Right lobe of liver (tissue), 6 donors: ENCODE data around the gene TWIST1. TPM values are rescaled to one million over a fixed set of nuclear protein-coding genes. Genes with fewer than 3 reads are reported as not detected.

Experiments used
- ATAC-seq, 4 donors: fragments of 200-7000 bp; cut with Tn5 transposase; one replicate each; pipeline ENCODE4 v1.9.1; 2020; ENCODE audit warnings: mild to moderate bottlenecking in 4 of 4, moderate library complexity in 4 of 4
- DNase-seq, 3 donors: peaks; one replicate each; pipeline ENCODE4 v3.0.0-alpha.2; 2020
- H3K27ac ChIP-seq, 3 donors: fragments of 200-600 bp; one replicate each; pipeline ENCODE4 v1.8.0; 2022
- H3K27me3 ChIP-seq, 2 donors: fragments of 200-600 bp; one replicate each; pipeline ENCODE4 v1.8.0; 2022
- H3K36me3 ChIP-seq, 4 donors: fragments of 200-600 bp; sonication (generic) in 1 of 4; one replicate each; pipeline versions ENCODE4 v1.5.1 to v1.8.0; 2017 to 2022; ENCODE audit warnings: control low read depth in 1 of 4
- H3K4me1 ChIP-seq, 4 donors: fragments of 200-600 bp; sonication (generic) in 1 of 4; one replicate each; pipeline versions ENCODE4 v1.5.1 to v1.8.0; 2017 to 2022; ENCODE audit warnings: control low read depth in 1 of 4
- H3K4me3 ChIP-seq, 3 donors: fragments of 200-600 bp; one replicate each; pipeline ENCODE4 v1.8.0; 2022
- H3K9me3 ChIP-seq, 4 donors: fragments of 200-600 bp; sonication (generic) in 1 of 4; one replicate each; pipeline versions ENCODE4 v1.5.1 to v1.8.0; 2017 to 2022; ENCODE audit warnings: control low read depth in 1 of 4
- POLR2A ChIP-seq: fragments of 450-650 bp; IDR thresholded peaks from one replicate; pipeline ENCODE4 v1.6.1; 2017; ENCODE audit warnings: antibody characterized with exemption, mild to moderate bottlenecking
- WGBS: methylation state at CpG from one replicate; pipeline ENCODE4 v1.1.6; 2018; ENCODE audit warnings: low coverage, low lambda C conversion rate; ENCODE audit not compliant: insufficient coverage; ENCODE audit errors: missing lambda C conversion rate; 5-methylcytosine and 5-hydroxymethylcytosine counted together
- intact Hi-C, 2 donors: fragments of 100-400 bp; cut with DNase I; formaldehyde crosslinking; loops; one replicate each; pipeline versions ENCODE4 v1.11.2 to v1.14.1; 2022
- total RNA-seq, 6 experiments: library from RNA; depleted of rRNA in 2 of 6; stranded (reverse); fragments of >200 nt in 2 of 6; fragmentation: NEBNext Ultra II Directional in 3 of 6; extraction: Animal tissue kit (Norgen Biotek cat#: 25700) in 3 of 6; gene quantifications; one replicate each; pipeline versions ENCODE4 v1.1.0 to v1.2.4, GENCODE V29; 2016 to 2023
- TF ChIP-seq, protein P1 (sequence below), 4 donors: fragments of 200-600 bp in 3 of 4; fragments of 450-650 bp in 1 of 4; IDR thresholded peaks; one replicate each; pipeline versions ENCODE4 v1.5.1 to v1.8.0; 2016 to 2022; ENCODE audit warnings: antibody characterized with exemption in 4 of 4, mild to moderate bottlenecking in 2 of 4
- donor health status: DM: no; HTN: yes; CAD: no.
- donor health status: DM: no; HTN: no; CAD: no.
- donor health status: DM: no; HTN: no; CAD: no.
- donor health status: DM: no; HTN: yes; CAD: no.
- donor health status: DM: no; HTN: yes; CAD: no.

Gene TWIST1
- total RNA-seq, 6 experiments from 2014 or later = 0.42 TPM; not detected in 5

DNA sequence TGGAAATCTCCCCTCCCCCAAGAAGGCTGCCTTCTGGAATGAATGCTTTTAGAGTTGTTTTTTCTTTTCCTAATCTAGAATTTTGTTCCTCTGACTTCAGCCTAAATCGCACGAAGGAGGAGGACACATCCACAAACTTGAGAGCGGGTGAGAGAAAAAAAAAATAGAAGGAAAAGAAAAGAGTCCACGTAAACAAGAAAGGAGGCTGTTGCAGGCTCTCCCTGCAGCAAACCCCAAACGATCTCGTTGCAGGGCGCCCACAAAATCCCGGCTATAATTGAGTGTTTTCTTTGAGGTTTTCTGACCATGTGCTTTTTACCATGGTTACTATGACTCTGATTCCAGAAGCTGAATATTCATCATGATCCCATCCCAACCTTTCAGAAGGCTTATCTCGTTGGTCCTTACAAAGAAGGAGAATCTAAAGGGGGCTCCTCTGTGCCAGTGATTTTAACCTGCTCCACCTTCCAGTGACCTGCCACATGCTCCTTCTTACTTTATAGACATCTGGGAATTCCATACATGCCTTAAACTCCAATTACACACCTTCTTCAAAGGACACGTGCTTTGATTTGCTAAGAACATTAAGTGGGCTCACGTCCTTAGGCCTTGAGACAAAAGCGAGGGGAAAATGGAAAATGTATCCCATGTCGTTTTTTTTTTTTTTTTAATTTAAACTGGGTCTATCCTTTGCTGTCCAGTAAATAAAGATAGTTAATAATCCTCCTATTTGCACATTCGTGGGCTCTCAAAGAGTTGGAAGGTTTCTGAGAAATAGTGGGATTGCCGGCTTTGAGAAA lies 5.8 kb downstream of the TWIST1 start:
- H3K9me3 ChIP-seq = no peaks in the 10 kb centered on the region
- H3K27ac ChIP-seq = no peak overlapping the region
- intact Hi-C loops = no loop called here
- peaks cover 0 to 19% of the 10 kb centered on the region in 2 donors for H3K27me3 ChIP-seq
- no peaks in the 10 kb centered on the region for H3K36me3 ChIP-seq
- no peak for TF ChIP-seq POLR2A
- TF ChIP-seq, protein P1, sequence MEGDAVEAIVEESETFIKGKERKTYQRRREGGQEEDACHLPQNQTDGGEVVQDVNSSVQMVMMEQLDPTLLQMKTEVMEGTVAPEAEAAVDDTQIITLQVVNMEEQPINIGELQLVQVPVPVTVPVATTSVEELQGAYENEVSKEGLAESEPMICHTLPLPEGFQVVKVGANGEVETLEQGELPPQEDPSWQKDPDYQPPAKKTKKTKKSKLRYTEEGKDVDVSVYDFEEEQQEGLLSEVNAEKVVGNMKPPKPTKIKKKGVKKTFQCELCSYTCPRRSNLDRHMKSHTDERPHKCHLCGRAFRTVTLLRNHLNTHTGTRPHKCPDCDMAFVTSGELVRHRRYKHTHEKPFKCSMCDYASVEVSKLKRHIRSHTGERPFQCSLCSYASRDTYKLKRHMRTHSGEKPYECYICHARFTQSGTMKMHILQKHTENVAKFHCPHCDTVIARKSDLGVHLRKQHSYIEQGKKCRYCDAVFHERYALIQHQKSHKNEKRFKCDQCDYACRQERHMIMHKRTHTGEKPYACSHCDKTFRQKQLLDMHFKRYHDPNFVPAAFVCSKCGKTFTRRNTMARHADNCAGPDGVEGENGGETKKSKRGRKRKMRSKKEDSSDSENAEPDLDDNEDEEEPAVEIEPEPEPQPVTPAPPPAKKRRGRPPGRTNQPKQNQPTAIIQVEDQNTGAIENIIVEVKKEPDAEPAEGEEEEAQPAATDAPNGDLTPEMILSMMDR (IDR thresholded peaks at IDR 0.05) = no peak
- ATAC-seq = no peak
- DNase-seq = no peak
- peaks cover 0 to 9% (median 0%) of the 10 kb centered on the region in 4 donors for H3K4me1 ChIP-seq
- no peak overlapping the region for H3K4me3 ChIP-seq
- 11% methylated on average over 15 of the region's 15 CpGs for WGBS

DNA sequence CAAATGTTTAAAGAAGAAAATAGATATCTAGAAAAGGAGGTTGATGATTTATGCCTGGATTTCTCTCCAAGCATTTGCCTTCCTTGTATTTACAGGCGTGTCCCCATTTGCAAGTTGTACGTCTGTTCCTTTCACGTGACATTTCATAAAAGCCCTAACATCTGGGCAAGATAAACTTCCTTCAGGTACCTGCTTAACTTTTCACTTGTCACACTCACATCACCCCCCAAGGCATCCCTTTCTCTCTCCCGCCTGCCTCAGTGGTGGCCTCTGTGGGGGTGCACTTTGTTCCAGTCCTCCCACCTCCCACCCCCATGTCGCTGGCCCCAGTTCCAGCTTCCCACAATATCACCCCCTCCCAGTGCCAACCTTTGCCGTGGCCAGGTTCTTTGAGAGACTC lies 6.7 kb downstream of the TWIST1 start:
- ATAC-seq = no peak
- no peak overlapping the region for H3K4me3 ChIP-seq
- WGBS = 13% methylated on average over 6 of the region's 6 CpGs
- intact Hi-C loops = no loop called here
- H3K9me3 ChIP-seq = no peaks in the 10 kb centered on the region
- no peaks in the 10 kb centered on the region for H3K36me3 ChIP-seq
- peaks cover 0 to 5% (median 0%) of the 10 kb centered on the region in 4 donors for H3K4me1 ChIP-seq
- H3K27ac ChIP-seq = no peak overlapping the region
- no peak for DNase-seq
- peaks cover 0 to 27% of the 10 kb centered on the region in 2 donors for H3K27me3 ChIP-seq
- TF ChIP-seq, protein P1 (IDR thresholded peaks at IDR 0.05) = no peak
- no peak for TF ChIP-seq POLR2A

DNA sequence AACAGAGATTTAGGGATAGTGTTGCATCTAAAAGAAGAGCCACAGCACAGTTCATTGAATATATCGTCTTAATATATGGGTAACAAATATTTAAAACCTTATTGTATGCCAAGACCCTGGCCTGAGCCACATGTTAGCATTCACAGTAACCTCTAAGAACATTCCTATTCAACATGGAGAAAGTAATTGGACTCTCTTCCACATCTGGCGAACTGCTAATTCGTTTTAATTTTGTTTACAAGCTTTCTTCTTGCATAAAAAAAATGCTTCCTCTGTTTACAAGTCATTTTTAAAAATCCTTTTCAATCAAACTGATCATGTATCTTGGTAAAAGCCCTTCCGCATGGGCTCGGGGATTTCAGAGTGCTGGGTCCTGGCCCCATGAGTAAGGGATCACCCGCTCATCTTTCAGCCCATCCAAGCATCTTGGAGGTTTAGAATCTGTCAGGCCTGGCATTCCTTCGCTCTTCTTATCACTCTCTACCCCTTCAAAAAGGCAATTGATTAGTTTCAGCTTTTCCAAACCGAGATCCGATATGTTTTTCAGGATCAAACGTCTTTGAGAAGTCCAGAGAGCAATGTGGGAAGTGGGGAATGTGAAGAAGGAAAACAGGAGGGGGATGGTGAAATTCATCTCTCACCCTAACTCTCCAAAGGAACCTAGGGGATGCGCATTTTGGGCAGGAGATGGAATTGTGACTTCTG lies 7.3 kb downstream of the TWIST1 start:
- Histone ChIP-seq H3K27ac (no peak overlapping the region), H3K27me3 (peaks cover 0 to 27% of the 10 kb centered on the region in 2 donors), H3K9me3 (no peaks in the 10 kb centered on the region), H3K4me1 (peaks cover 0 to 5% (median 0%) of the 10 kb centered on the region in 4 donors), H3K36me3 (no peaks in the 10 kb centered on the region), H3K4me3 (no peak overlapping the region)
- TF ChIP-seq POLR2A = no peak
- TF ChIP-seq, protein P1 (IDR thresholded peaks at IDR 0.05) = no peak
- ATAC-seq = no peak
- no peak for DNase-seq
- intact Hi-C loops = no loop called here
- 13% methylated on average over 11 of the region's 11 CpGs for WGBS

DNA sequence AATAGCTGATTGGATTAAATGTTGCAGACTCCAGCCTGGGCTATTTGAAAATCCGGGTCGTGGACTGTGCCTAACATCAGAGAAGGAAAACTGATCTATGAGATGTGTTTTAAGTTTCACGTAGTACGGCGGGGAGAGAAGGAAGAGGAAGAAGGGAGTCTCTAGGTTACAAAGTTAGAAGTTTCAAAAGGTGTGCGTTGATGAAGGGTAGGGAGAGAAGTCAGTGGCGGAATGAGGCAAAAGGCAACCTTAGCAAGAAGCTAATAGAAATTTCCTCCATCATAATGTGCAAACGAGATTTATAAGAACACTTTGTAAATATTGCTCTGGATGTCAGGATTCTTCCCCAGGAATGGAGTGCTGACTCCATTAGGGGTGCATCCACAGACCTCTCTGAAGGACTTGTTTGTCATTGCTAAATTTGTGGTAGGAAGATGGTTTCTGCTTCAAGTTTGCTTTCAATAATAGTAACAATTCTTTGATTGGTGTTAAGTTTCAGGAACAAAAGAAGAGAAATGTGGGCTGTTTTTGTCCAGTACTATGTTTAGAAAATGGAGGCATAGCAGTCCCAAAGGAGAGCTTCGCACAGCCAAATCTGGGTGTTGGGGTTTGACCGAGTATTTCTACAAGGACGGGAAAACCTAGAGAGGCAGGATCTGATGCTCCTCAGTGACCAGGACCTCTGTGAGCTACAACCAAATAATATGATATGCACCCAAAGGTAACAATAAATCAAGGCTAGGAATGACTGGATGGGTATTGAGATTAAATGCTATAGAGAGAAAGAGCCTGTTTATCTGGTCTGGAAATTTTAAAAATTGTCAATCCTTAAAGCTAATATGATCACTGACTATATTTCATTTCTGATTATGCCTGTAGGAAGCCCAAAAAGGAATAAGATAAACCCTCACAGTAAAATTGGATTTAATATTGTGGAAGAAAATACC lies 8.2 kb downstream of the TWIST1 start:
- Histone ChIP-seq H3K4me1 (peaks cover 0 to 5% (median 0%) of the 10 kb centered on the region in 4 donors), H3K36me3 (no peaks in the 10 kb centered on the region), H3K27me3 (peaks cover 0 to 27% of the 10 kb centered on the region in 2 donors), H3K27ac (no peak overlapping the region), H3K4me3 (no peak overlapping the region), H3K9me3 (no peaks in the 10 kb centered on the region)
- intact Hi-C loops = no loop called here
- no peak for ATAC-seq
- 8% methylated on average over 11 of the region's 11 CpGs for WGBS
- no peak for DNase-seq
- TF ChIP-seq, protein P1 (IDR thresholded peaks at IDR 0.05) = no peak
- no peak for TF ChIP-seq POLR2A
